ENCODE results near the gene LRPAP1. TPM values are rescaled to one million over a fixed set of nuclear protein-coding genes. Genes with fewer than 3 reads are reported as not detected.
A peak's percentile ranks its signal among the peaks of the same experiment; 100 is the strongest.

The LRPAP1 gene
- polyA plus RNA-seq, 1 donor (not counting 4 experiments of a cell fraction or from before 2014, with no cell fraction given), result 121 TPM

GRCh38 chr4:3463556-3464348 is 68.5 kb downstream of the LRPAP1 start:
- H3K4me1 ChIP-seq (ENCODE audit: control insufficient read depth, extremely low read depth, insufficient read depth, low read length), result peaks cover 15% of the 10 kb centered on the region
- H3K79me2 ChIP-seq (ENCODE audit: control insufficient read depth, insufficient read depth, low read length), result no peaks in the 10 kb centered on the region
- no peaks in the 10 kb centered on the region for H3K36me3 ChIP-seq (ENCODE audit: control insufficient read depth in 2 of 2, extremely low read depth in 1 of 2, insufficient read depth in 2 of 2, low read length in 2 of 2)
- TF ChIP-seq CTCF (optimal IDR thresholded peaks at IDR 0.05 in 1 of 3, IDR thresholded peaks at IDR 0.05 in 1 of 3, conservative IDR thresholded peaks at IDR 0.05 in 1 of 3; ENCODE audit: extremely low read depth in 1 of 3, insufficient read depth in 2 of 3, low read length in 3 of 3), result no peak
- TF ChIP-seq EZH2 (IDR thresholded peaks at IDR 0.05; ENCODE audit: low read length), result peak; percentile 66
- dilution Hi-C loops (cut with MboI; ENCODE audit: extremely low pct_ligation_motif_present, low sequenced_read_pairs), result no loop called here
- H3K4me3 ChIP-seq (ENCODE audit: control insufficient read depth in 2 of 3, extremely low read depth in 1 of 3, insufficient read depth in 2 of 3, low read depth in 1 of 3, low read length in 3 of 3), result no peak overlapping the region
- no peak overlapping the region for H2AFZ ChIP-seq (ENCODE audit: control insufficient read depth, low read length)
- no peak overlapping the region for H3K9ac ChIP-seq (ENCODE audit: control insufficient read depth, extremely low read depth, insufficient read depth, low read length)
- no peaks in the 10 kb centered on the region for H3K9me1 ChIP-seq (ENCODE audit: control insufficient read depth, extremely low read depth, insufficient read depth, low read length)
- FAIRE-seq, result no peak
- peaks cover 67% of the 10 kb centered on the region for H3K27me3 ChIP-seq (ENCODE audit: control insufficient read depth, extremely low read depth, insufficient read depth, low read length)
- no peak for DNase-seq (ENCODE audit: low read depth, low spot score)
- no peaks in the 10 kb centered on the region for H3K9me3 ChIP-seq (ENCODE audit: control insufficient read depth, low read depth, low read length)
- no peak overlapping the region for H3K4me2 ChIP-seq (ENCODE audit: control insufficient read depth, extremely low read depth, insufficient read depth, low read depth, low read length)
- H3K27ac ChIP-seq (ENCODE audit: control insufficient read depth, insufficient read depth, low read length), result no peak overlapping the region
- H4K20me1 ChIP-seq (ENCODE audit: control insufficient read depth, extremely low read depth, insufficient read depth, low read length), result no peaks in the 10 kb centered on the region

DNA sequence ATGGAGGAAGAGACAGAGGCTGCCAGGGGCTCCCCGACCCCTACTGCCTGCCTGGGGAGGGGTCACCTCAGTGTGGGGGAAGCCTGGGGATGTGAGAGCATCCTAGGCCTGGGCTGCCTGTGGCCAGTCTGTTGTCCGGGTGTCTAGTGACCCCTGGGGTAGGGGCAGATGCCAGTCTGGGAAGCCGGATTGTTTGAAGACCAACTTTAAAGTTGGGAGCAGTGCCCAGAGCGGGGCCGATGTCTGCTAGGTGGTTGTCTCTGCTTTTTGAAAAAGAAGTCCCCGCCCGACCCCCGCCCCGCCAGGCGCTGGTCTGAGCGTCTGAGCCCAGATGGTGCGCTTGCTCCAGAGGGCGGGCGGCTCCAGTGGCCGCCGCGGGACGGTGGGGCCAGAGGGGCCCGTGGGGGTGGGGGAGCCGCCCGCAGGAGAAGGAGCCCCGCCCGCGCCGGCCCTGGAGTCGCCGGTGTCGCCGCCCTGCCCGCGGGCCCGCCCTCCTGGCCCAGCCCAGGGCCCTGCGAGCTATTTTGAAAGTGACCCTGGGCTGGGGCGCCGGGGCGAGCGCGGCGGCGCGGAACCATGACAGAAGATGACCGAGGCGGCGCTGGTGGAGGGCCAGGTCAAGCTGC is 69.3 kb downstream of the LRPAP1 start, which contains the start of gene DOK7:
DOK7 (plus strand) TSS at position 517 of the 626 bp plus-strand sequence; CDS start at position 587, 70 bp downstream.
- Histone ChIP-seq H3K27me3 (ENCODE audit: control insufficient read depth, extremely low read depth, insufficient read depth, low read length) (peaks cover 72% of the 10 kb centered on the region), H3K79me2 (ENCODE audit: control insufficient read depth, insufficient read depth, low read length) (no peaks in the 10 kb centered on the region), H2AFZ (ENCODE audit: control insufficient read depth, low read length) (no peak within 1 kb of the TSS), H3K27ac (ENCODE audit: control insufficient read depth, insufficient read depth, low read length) (no peak within 1 kb of the TSS), H4K20me1 (ENCODE audit: control insufficient read depth, extremely low read depth, insufficient read depth, low read length) (no peaks in the 10 kb centered on the region), H3K9me1 (ENCODE audit: control insufficient read depth, extremely low read depth, insufficient read depth, low read length) (no peaks in the 10 kb centered on the region), H3K9ac (ENCODE audit: control insufficient read depth, extremely low read depth, insufficient read depth, low read length) (no peak within 1 kb of the TSS), H3K4me3 (ENCODE audit: control insufficient read depth in 2 of 3, extremely low read depth in 1 of 3, insufficient read depth in 2 of 3, low read depth in 1 of 3, low read length in 3 of 3) (no peak within 1 kb of the TSS), H3K4me2 (ENCODE audit: control insufficient read depth, extremely low read depth, insufficient read depth, low read depth, low read length) (no peak within 1 kb of the TSS), H3K9me3 (ENCODE audit: control insufficient read depth, low read depth, low read length) (no peaks in the 10 kb centered on the region), H3K36me3 (ENCODE audit: control insufficient read depth in 2 of 2, extremely low read depth in 1 of 2, insufficient read depth in 2 of 2, low read length in 2 of 2) (no peaks in the 10 kb centered on the region), H3K4me1 (ENCODE audit: control insufficient read depth, extremely low read depth, insufficient read depth, low read length) (peaks cover 15% of the 10 kb centered on the region)
- TF ChIP-seq CTCF (optimal IDR thresholded peaks at IDR 0.05 in 1 of 3, IDR thresholded peaks at IDR 0.05 in 1 of 3, conservative IDR thresholded peaks at IDR 0.05 in 1 of 3; ENCODE audit: extremely low read depth in 1 of 3, insufficient read depth in 2 of 3, low read length in 3 of 3), result no peak
- peak; percentile 81 for TF ChIP-seq EZH2 (IDR thresholded peaks at IDR 0.05; ENCODE audit: low read length)
- dilution Hi-C loops (cut with MboI; ENCODE audit: extremely low pct_ligation_motif_present, low sequenced_read_pairs), result no loop called here
- FAIRE-seq (no peak), DNase-seq (ENCODE audit: low read depth, low spot score) (no peak)

Data from keratinocyte (primary cell).